ENCODE measurements around the gene SMAD5. TPM values are rescaled to one million over a fixed set of nuclear protein-coding genes. Genes with fewer than 3 reads are reported as not detected.

Gene SMAD5
- total and polyA plus RNA-seq, 2 of the 4 experiments (the other 2 are of a cell fraction): 37.4 to 101 TPM

DNA sequence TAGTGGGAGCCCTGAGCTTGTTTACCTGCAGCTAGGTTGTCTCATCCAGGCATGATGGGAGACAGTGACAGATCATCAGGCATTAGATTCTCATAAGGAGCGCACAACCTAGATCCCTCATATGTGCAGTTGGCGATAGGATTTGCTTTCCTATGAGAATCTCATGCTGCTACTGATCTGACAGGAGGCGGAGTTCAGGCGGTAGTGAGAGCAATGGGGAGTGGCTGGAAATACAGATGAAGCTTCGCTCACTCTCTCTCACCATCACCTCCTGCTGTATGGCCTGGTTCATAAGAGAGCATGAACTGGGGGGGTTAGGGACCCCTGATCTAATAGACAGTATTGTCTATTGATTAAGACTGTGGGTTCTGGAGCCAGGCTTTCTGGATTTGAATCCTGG is 24.9 kb downstream of the SMAD5 start:
- H3K4me2 ChIP-seq (ENCODE audit: low read depth, low read length): no peak overlapping the region
- WGBS, 2 experiments (ENCODE audit: extremely low coverage in 2 of 2, insufficient read length in 1 of 2): no CpG with 5 or more reads among the region's 5 CpGs
- no peak overlapping the region for H2AFZ ChIP-seq (replicated peaks; ENCODE audit: low read length, poor library complexity)
- no peak overlapping the region for H3K27ac ChIP-seq (ENCODE audit: insufficient read depth, low read length)
- intact Hi-C loops (cut with micrococcal nuclease): no loop called here
- H4K5ac ChIP-seq (ENCODE audit: low read depth, low read length): no peak overlapping the region
- H4K20me1 ChIP-seq (ENCODE audit: insufficient read depth, low read length): peaks cover 33% of the 10 kb centered on the region; the same call in 1 of the 2 replicates
- no peak overlapping the region for H3K23ac ChIP-seq (ENCODE audit: low read depth, low read length)
- H2BK5ac ChIP-seq (ENCODE audit: low read depth, low read length, poor library complexity, severe bottlenecking): no peak overlapping the region
- no peak overlapping the region for H3K4ac ChIP-seq (ENCODE audit: low read depth, low read length)
- TF ChIP-seq BHLHE40 (IDR thresholded peaks at IDR 0.05; ENCODE audit: low read depth, low read length): no peak
- TF ChIP-seq POLR2A (IDR thresholded peaks at IDR 0.05; ENCODE audit: low read depth, low read length): no peak
- no peak for TF ChIP-seq SMC3 (IDR thresholded peaks at IDR 0.05; ENCODE audit: low read depth, low read length)
- no TSS peak for BruUV-seq (replicated peaks)
- peaks cover 26% of the 10 kb centered on the region for H3K36me3 ChIP-seq (ENCODE audit: control insufficient read depth, insufficient read depth, low read length)
- H3K18ac ChIP-seq (ENCODE audit: low read depth, low read length): no peak overlapping the region
- H3K79me1 ChIP-seq (ENCODE audit: low read depth in 1 of 2, low read length in 2 of 2): peaks cover 42 to 55% of the 10 kb centered on the region in 2 experiments
- H2AK5ac ChIP-seq (ENCODE audit: low read depth, low read length): no peak overlapping the region
- H3K14ac ChIP-seq (replicated peaks; ENCODE audit: low read depth, low read length): no peak overlapping the region
- POLR2A ChIA-PET (ENCODE audit: unreplicated experiment): no interaction called here
- H3K56ac ChIP-seq (ENCODE audit: extremely low read depth, insufficient read depth, low read length): no peak overlapping the region
- in situ Hi-C loops (cut with MboI; ENCODE audit: low sequenced_read_pairs): no loop called here
- no peak overlapping the region for H3K9ac ChIP-seq (ENCODE audit: low read depth, low read length)
- H2BK120ac ChIP-seq (ENCODE audit: low read depth, low read length): no peak overlapping the region
- CTCF ChIA-PET: no interaction called here
- no peak overlapping the region for H2BK20ac ChIP-seq (ENCODE audit: low read depth, low read length)
- peaks cover 14% of the 10 kb centered on the region; the same call in 1 of the 2 replicates for H3K9me1 ChIP-seq (ENCODE audit: insufficient read depth, low read length)
- H3K4me1 ChIP-seq (ENCODE audit: control insufficient read depth, insufficient read depth, low read length): peaks cover 8% of the 10 kb centered on the region
- dilution Hi-C loops (cut with HindIII; ENCODE audit: low sequenced_read_pairs, unreplicated experiment): no loop called here
- no peak for ATAC-seq (ENCODE audit: low read depth)
- H3K4me3 ChIP-seq (ENCODE audit: insufficient read depth, low read depth, low read length): no peak overlapping the region
- no peak for DNase-seq
- no peaks in the 10 kb centered on the region for H3K27me3 ChIP-seq (ENCODE audit: control insufficient read depth, insufficient read depth, low read length)
- H3K9me3 ChIP-seq (ENCODE audit: control insufficient read depth, insufficient read depth, low read length): no peaks in the 10 kb centered on the region
- H2AK9ac ChIP-seq (replicated peaks; ENCODE audit: low read depth, low read length, poor library complexity): no peak overlapping the region
- H4K91ac ChIP-seq (ENCODE audit: insufficient read depth, low read depth, low read length): no peak overlapping the region
- no peak overlapping the region for H2BK15ac ChIP-seq (ENCODE audit: low read depth, low read length)
- H4K8ac ChIP-seq (ENCODE audit: low read depth in 2 of 2, low read length in 2 of 2): no peak overlapping the region
